GM21717 (cell line): Measurements from ENCODE around the gene CEP112.

Experiments used
- ATAC-seq: cut with Tn5 transposase; IDR thresholded peaks from one replicate; pipeline ENCODE4 v1.9.1; 2021; ENCODE audit warnings: mild to moderate bottlenecking, moderate library complexity; ENCODE audit not compliant: unreplicated experiment

The CEP112 gene

GRCh38 chr17:65893692-65894279 lies 298.1 kb downstream of the CEP112 start:
- no peak for ATAC-seq

GRCh38 chr17:65892912-65893377 lies 299.0 kb downstream of the CEP112 start:
- ATAC-seq, result peak; percentile 71

GRCh38 chr17:65891231-65891735 lies 300.6 kb downstream of the CEP112 start:
- no peak for ATAC-seq

- ATAC-seq, result no peak
Measured at GRCh38 chr17:65888649-65889048, 303.3 kb downstream of the CEP112 start.

- no peak for ATAC-seq
Measured at GRCh38 chr17:65886315-65887245, 305.4 kb downstream of the CEP112 start.

GRCh38 chr17:65885541-65886312 lies 306.2 kb downstream of the CEP112 start:
- ATAC-seq, result no peak

GRCh38 chr17:65876985-65877384 lies 314.9 kb downstream of the CEP112 start:
- no peak for ATAC-seq

- ATAC-seq, result no peak
Measured at GRCh38 chr17:65868881-65869280, 323.1 kb downstream of the CEP112 start.

- ATAC-seq, result no peak
Measured at GRCh38 chr17:65867014-65867413, 324.9 kb downstream of the CEP112 start.

- ATAC-seq, result no peak
Measured at GRCh38 chr17:65865715-65866425, 326.1 kb downstream of the CEP112 start.

- ATAC-seq, result no peak
Measured at GRCh38 chr17:65864394-65864793, 327.5 kb downstream of the CEP112 start.

- ATAC-seq, result no peak
Measured at GRCh38 chr17:65857718-65858117, 334.2 kb downstream of the CEP112 start.

GRCh38 chr17:65856865-65857264 lies 335.1 kb downstream of the CEP112 start:
- ATAC-seq, result no peak

- no peak for ATAC-seq
Measured at GRCh38 chr17:65855675-65856074, 336.3 kb downstream of the CEP112 start.

- ATAC-seq, result no peak
Measured at GRCh38 chr17:65855245-65855644, 336.7 kb downstream of the CEP112 start.

- ATAC-seq, result no peak
Measured at GRCh38 chr17:65853816-65854215, 338.1 kb downstream of the CEP112 start.

GRCh38 chr17:65852911-65853310 lies 339.0 kb downstream of the CEP112 start:
- ATAC-seq, result no peak

GRCh38 chr17:65851965-65852736 lies 339.8 kb downstream of the CEP112 start:
- no peak for ATAC-seq

- ATAC-seq, result peak; percentile 90
Measured at GRCh38 chr17:65850486-65850885, 341.4 kb downstream of the CEP112 start.

GRCh38 chr17:65848751-65849150 lies 343.2 kb downstream of the CEP112 start:
- no peak for ATAC-seq
